ENCODE measurements around the gene C1orf167. TPM values are rescaled to one million over a fixed set of nuclear protein-coding genes. Genes with fewer than 3 reads are reported as not detected.

C1orf167 gene
- total and polyA plus RNA-seq, 2 donors from 2014 or later = 1.9 to 4.2 TPM

DNA sequence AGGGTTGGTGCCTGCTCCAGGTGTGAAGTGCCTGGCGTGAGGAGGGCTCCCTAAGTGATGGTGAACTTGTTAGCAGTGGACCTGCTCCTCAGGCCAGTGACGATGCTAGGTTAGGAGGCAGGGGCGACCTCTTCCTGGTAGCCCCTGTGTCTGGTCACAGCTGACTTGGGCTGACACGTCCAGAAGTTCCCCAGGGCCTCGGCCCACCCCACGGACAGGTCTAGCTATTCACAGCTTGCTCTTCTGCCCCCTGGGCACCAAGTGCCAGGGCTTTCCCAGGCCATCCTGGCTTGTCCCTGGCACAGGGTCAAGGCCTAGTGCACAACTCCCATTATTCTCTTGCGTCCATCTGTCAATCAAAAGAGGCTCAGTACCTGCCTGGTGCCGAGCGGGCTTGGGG lies 10.9 kb upstream of the C1orf167 start:
- H3K27ac ChIP-seq (ENCODE audit: low read depth in 2 of 2, low read length in 2 of 2) = no peak overlapping the region
- no peak overlapping the region for H3K4me3 ChIP-seq (ENCODE audit: low read length in 3 of 3)
- no peak for DNase-seq
- H3K36me3 ChIP-seq (ENCODE audit: control insufficient read depth in 2 of 3, insufficient read depth in 3 of 3, low read length in 3 of 3) = peaks cover 0 to 13% (median 5%) of the 10 kb centered on the region in 3 donors
- intact Hi-C loops (cut with DNase I) = no loop called here
- no peak for FAIRE-seq
- no peaks in the 10 kb centered on the region for H3K9me3 ChIP-seq (ENCODE audit: control insufficient read depth in 2 of 3, insufficient read depth in 1 of 3, low read length in 3 of 3)
- H3K27me3 ChIP-seq (ENCODE audit: control insufficient read depth, insufficient read depth, low read length) = no peaks in the 10 kb centered on the region
- no peaks in the 10 kb centered on the region for H3K4me1 ChIP-seq (ENCODE audit: control insufficient read depth in 2 of 3, insufficient read depth in 2 of 3, low read depth in 1 of 3, low read length in 3 of 3)
- no peak overlapping the region for H3K9ac ChIP-seq (ENCODE audit: low read length in 3 of 3)
- TF ChIP-seq, protein P1, sequence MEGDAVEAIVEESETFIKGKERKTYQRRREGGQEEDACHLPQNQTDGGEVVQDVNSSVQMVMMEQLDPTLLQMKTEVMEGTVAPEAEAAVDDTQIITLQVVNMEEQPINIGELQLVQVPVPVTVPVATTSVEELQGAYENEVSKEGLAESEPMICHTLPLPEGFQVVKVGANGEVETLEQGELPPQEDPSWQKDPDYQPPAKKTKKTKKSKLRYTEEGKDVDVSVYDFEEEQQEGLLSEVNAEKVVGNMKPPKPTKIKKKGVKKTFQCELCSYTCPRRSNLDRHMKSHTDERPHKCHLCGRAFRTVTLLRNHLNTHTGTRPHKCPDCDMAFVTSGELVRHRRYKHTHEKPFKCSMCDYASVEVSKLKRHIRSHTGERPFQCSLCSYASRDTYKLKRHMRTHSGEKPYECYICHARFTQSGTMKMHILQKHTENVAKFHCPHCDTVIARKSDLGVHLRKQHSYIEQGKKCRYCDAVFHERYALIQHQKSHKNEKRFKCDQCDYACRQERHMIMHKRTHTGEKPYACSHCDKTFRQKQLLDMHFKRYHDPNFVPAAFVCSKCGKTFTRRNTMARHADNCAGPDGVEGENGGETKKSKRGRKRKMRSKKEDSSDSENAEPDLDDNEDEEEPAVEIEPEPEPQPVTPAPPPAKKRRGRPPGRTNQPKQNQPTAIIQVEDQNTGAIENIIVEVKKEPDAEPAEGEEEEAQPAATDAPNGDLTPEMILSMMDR (IDR thresholded peaks at IDR 0.05; ENCODE audit: borderline replicate concordance, extremely low read depth, insufficient read depth) = no peak

DNA sequence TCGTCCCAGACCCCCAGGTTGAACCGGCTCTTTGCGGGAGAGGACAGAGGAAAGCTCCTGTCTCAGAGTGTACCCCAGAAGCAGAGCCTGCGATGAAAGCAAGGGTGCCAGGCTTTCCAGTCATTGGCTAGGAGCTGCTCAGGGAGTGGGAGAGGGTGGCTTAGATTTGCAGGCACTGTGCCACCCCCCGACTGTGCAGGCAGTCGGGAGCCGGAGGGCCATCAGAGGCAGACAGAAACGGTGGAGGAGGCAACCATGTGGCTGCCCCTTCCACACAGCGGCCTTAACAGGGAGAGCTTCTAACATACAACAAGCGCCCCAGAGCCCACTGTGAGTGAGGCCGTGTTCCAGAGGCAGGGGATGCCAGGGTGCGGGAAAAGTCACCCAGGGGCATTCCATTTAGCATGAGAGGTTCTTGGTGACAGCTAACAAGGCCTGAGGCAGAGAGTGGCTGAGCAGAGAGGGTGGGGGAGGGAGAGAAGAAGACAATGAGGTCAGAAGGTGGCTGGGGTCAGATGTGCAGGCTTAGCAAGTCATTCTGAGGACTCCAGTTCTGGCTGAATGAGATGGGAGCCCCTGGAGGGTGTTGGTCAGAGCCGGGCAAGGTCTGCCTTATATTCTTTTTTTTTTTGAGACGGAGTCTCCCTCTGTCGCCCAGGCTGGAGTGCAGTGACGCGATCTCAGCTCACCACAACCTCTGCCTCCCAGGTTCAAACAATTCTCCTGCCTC lies 9.5 kb upstream of the C1orf167 start:
- Histone ChIP-seq H3K9me3 (ENCODE audit: control insufficient read depth in 2 of 3, insufficient read depth in 1 of 3, low read length in 3 of 3) (no peaks in the 10 kb centered on the region), H3K4me3 (ENCODE audit: low read length in 3 of 3) (no peak overlapping the region), H3K27ac (ENCODE audit: low read depth in 2 of 2, low read length in 2 of 2) (no peak overlapping the region), H3K27me3 (ENCODE audit: control insufficient read depth, insufficient read depth, low read length) (no peaks in the 10 kb centered on the region), H3K9ac (ENCODE audit: low read length in 3 of 3) (no peak overlapping the region), H3K4me1 (ENCODE audit: control insufficient read depth in 2 of 3, insufficient read depth in 2 of 3, low read depth in 1 of 3, low read length in 3 of 3) (no peaks in the 10 kb centered on the region), H3K36me3 (ENCODE audit: control insufficient read depth in 2 of 3, insufficient read depth in 3 of 3, low read length in 3 of 3) (peaks cover 0 to 4% (median 2%) of the 10 kb centered on the region in 3 donors)
- intact Hi-C loops (cut with DNase I) = no loop called here
- FAIRE-seq (no peak), DNase-seq (no peak)
- TF ChIP-seq, protein P1 (IDR thresholded peaks at IDR 0.05; ENCODE audit: borderline replicate concordance, extremely low read depth, insufficient read depth) = no peak

DNA sequence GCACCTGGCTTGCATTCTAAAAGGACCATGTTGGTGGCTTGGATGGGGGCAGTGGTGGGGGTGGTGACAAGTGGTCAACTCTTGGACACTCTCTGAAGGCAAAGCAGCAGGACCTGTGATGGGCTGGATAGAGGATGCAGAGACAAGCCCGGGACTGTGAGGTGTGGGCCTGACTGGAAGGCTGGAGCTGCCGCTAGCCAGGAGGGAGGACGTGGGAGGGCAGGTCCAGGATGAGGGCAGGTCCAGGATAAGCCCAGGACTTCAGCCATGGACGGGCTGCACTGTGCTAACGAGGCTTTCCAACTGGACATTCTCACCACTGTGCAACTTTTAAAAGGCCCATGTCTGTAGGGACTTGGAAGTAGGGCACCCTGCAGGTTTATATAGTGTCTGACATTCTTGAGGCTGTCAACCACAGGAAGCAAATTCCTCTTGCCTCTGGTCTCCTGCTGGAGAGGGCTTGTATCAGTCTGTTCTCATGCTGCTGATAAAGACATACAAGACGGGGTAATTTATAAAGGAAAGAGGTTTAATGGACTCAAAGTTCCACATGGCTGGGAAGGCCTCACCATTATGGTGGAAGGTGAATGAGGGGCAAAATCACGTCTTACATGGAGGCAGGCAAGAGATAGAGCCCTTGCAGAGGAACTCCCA lies 8.3 kb upstream of the C1orf167 start:
- no peak overlapping the region for H3K4me3 ChIP-seq (ENCODE audit: low read length in 3 of 3)
- DNase-seq = no peak
- no peak overlapping the region for H3K27ac ChIP-seq (ENCODE audit: low read depth in 2 of 2, low read length in 2 of 2)
- H3K36me3 ChIP-seq (ENCODE audit: control insufficient read depth in 2 of 3, insufficient read depth in 3 of 3, low read length in 3 of 3) = peaks cover 0 to 4% (median 0%) of the 10 kb centered on the region in 3 donors
- no peaks in the 10 kb centered on the region for H3K27me3 ChIP-seq (ENCODE audit: control insufficient read depth, insufficient read depth, low read length)
- no peak for FAIRE-seq
- H3K4me1 ChIP-seq (ENCODE audit: control insufficient read depth in 2 of 3, insufficient read depth in 2 of 3, low read depth in 1 of 3, low read length in 3 of 3) = no peaks in the 10 kb centered on the region
- H3K9ac ChIP-seq (ENCODE audit: low read length in 3 of 3) = no peak overlapping the region
- TF ChIP-seq, protein P1 (IDR thresholded peaks at IDR 0.05; ENCODE audit: borderline replicate concordance, extremely low read depth, insufficient read depth) = no peak
- intact Hi-C loops (cut with DNase I) = no loop called here
- H3K9me3 ChIP-seq (ENCODE audit: control insufficient read depth in 2 of 3, insufficient read depth in 1 of 3, low read length in 3 of 3) = no peaks in the 10 kb centered on the region
